HG03139 (cell line): ENCODE data around the gene CHRM4.

Source experiments
- ATAC-seq: cut with Tn5 transposase; IDR thresholded peaks from one replicate; pipeline ENCODE4 v1.9.1; 2021; ENCODE audit not compliant: unreplicated experiment

Gene CHRM4

GRCh38 chr11:46391578-46392420 is at the start of gene CHRM4:
Gene CHRM4, minus strand, starts transcription at chr11:46391776. Its CDS starts 5,219 bp downstream, at chr11:46386557.
- ATAC-seq, result no peak

- no peak for ATAC-seq
Measured at GRCh38 chr11:46438211-46438610, 46.6 kb upstream of the CHRM4 start.

- ATAC-seq, result no peak
Measured at GRCh38 chr11:46437122-46437689, 45.6 kb upstream of the CHRM4 start.

- ATAC-seq, result no peak
Measured at GRCh38 chr11:46436113-46436512, 44.5 kb upstream of the CHRM4 start.

- no peak for ATAC-seq
Measured at GRCh38 chr11:46435679-46436078, 44.1 kb upstream of the CHRM4 start.

- ATAC-seq, result no peak
Measured at GRCh38 chr11:46431211-46431610, 39.6 kb upstream of the CHRM4 start.

GRCh38 chr11:46429717-46430116 is 38.1 kb upstream of the CHRM4 start:
- ATAC-seq, result no peak

GRCh38 chr11:46427364-46427763 is 35.8 kb upstream of the CHRM4 start:
- no peak for ATAC-seq

GRCh38 chr11:46426233-46426991 is 34.8 kb upstream of the CHRM4 start:
- ATAC-seq, result no peak

GRCh38 chr11:46422588-46422987 is 31.0 kb upstream of the CHRM4 start:
- ATAC-seq, result no peak

- no peak for ATAC-seq
Measured at GRCh38 chr11:46421257-46421880, 29.8 kb upstream of the CHRM4 start.

GRCh38 chr11:46420513-46420912 is 28.9 kb upstream of the CHRM4 start:
- no peak for ATAC-seq

- no peak for ATAC-seq
Measured at GRCh38 chr11:46418751-46419150, 27.2 kb upstream of the CHRM4 start.

- no peak for ATAC-seq
Measured at GRCh38 chr11:46417711-46418110, 26.1 kb upstream of the CHRM4 start.

GRCh38 chr11:46414879-46415278 is 23.3 kb upstream of the CHRM4 start:
- ATAC-seq, result no peak

GRCh38 chr11:46414466-46414796 is 22.9 kb upstream of the CHRM4 start:
- no peak for ATAC-seq

GRCh38 chr11:46413760-46414465 is 22.3 kb upstream of the CHRM4 start:
- ATAC-seq, result no peak

- no peak for ATAC-seq
Measured at GRCh38 chr11:46410021-46410420, 18.4 kb upstream of the CHRM4 start.

GRCh38 chr11:46408407-46408986 is 16.9 kb upstream of the CHRM4 start:
- no peak for ATAC-seq

GRCh38 chr11:46407635-46408034 is 16.1 kb upstream of the CHRM4 start:
- no peak for ATAC-seq
